ENCODE measurements around the gene CELA2A.

CELA2A gene

DNA sequence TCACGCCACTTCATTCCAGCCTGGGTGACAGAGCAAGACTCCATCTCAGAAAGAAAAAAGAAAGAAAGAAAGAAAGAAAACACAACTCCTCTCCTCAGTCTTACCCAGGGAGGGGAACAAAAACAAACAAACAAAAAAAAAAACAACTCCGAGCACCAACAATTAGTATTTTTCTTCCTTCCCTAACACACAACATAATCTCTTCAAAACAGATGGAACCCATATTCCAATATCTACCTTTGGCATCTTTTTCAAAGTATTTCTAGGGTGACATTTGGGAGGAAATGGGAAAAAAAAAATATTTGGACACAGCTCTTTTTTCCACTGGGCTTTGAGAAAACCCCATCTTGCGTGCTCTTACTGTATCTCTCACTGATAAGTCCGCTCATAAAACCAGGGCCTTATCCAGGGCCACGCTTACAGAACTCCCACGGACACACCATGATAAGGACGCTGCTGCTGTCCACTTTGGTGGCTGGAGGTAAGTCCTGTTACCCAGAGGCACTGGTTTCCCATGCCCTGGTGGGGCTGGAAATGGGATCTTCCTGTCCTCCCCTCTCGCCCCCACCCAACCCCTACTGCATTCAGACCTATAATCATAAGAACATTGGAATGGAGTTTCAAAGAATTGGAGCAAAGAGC lies at the start of gene CELA2A:
CELA2A (plus strand) TSS at position 420 of the 642 bp plus-strand sequence; CDS start at position 442, 22 bp downstream.
- DNase-seq (ENCODE audit: low spot score), result no peak

DNA sequence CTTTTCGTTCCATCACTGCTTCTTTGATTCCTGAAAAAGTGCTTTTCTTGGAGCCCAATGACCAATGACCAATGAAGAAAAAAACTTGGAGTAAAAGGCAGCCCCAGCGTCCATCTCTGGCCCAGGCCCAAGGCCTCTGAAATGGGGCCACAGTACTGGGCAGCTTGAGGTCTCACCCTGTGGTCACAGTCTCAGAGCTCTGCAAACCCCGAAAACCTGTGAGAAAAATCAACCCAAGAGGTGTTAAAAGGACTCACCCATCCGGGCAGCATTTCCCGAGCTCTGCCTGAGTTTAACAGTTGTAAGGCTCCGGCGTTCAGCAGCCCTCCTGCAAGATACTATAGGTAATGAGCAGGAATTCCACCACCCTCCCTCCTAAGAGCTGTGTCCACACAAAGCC lies 49.0 kb upstream of the CELA2A start:
- DNase-seq (ENCODE audit: low spot score), result no peak

DNA sequence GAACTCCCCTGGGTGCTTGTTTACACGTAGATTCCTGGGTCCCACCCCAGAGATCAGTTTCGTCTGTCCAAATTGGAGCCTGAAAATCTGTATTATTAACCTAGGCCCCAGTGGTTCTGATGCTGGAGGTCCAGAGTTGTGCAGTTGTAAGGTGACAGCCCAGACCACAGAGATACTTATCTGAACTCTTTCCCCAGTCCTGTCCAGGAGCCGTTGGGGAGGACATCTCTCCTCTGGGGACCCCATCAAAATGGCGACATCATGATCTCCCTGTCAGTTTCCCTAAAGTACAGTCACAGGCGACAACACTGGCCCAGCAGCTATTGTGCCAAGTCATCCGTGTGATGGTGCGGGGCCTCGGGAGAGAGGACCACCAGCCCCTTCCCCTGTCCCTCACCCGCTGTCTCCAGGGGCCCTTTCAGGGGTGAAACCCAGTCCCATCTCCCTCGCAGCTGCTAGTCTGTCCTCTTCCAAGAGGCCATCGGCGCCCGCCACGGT lies 47.6 kb upstream of the CELA2A start:
- no peak for DNase-seq (ENCODE audit: low spot score)

DNA sequence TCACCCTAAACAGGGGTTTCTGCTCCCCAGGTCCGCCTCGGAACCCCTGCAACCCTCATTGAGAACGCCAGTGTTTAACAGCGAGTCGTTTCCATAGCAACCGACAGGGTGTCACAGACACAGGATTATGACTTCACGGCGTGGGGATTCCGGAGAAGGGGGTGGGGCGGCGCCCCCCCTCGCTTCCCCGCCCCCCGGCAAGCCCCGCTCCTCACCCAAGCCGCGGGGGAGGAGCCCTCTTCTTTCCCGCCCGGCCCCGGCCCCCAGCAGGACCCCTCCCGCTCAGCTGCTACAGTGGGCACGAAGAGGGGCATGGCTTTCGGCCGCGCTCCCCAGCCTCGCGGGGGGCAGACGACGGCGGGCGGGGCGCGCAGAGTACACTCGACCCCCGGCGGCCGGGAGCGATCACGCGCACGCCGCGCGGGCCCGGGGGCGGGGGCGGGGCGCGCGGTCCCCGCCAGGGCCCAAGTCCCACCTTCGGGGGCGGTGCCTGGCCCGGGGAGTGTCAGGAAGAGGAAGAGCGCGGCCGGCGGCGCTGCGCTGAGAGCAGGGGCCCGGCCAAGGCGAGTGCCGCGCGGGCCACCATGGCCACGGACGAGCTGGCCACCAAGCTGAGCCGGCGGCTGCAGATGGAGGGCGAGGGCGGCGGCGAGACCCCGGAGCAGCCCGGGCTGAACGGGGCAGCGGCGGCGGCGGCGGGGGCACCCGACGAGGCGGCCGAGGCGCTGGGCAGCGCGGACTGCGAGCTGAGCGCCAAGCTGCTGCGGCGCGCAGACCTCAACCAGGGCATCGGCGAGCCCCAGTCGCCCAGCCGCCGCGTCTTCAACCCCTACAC lies 46.9 kb upstream of the CELA2A start, which contains the start of gene EFHD2:
EFHD2 (plus strand) TSS at position 501 of the 835 bp plus-strand sequence; CDS start at position 585, 84 bp downstream.
- peak; percentile 97 for DNase-seq (ENCODE audit: low spot score)

DNA sequence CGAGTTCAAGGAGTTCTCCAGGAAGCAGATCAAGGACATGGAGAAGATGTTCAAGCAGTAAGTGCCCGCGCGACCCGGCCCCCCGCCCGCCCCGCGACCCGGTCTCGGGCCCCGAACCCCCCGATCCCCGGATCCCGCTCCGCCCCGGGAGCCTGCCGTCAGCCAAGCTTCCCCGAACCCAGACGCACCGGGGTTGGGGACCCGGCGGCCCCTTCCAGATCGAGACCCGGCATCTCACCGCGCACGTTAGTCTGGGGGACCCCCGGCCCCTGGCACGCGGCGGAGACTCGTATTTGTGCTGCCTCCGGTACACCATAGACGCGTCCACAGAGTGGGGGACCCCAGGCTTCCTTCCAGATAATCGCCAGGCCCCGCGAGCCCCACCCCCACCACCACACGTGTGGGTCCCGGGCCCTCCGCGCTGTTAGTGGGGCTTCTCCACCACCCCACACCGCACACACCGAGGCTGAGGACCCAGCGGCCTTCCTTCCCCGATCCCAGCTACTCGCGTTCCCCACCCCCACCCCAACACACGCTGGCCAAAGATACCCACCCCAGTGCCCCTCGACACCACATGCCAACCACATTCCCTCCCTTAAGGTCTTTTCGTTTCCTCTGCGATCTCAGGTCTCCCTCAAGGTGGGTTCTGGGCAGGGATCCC lies 46.2 kb upstream of the CELA2A start:
- peak; percentile 46 for DNase-seq (ENCODE audit: low spot score)

DNA sequence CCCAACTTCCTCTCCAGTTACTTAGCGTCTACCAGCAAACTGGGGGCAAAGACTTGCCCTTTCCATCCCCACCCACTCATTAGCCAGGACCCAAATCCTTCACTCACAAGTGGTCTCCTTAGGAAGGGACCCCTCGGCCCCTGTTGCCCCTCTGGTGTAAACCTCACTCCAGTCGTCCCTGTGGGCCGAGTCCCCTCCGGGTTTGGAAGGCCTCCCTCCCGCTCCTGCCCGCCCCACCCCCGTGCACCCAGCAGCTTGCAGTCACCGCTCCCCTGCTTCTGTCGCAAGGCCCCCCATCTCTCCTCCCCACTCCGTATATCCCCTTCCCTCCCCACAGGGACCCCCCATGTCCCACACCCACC lies 45.7 kb upstream of the CELA2A start:
- DNase-seq (ENCODE audit: low spot score), result no peak

DNA sequence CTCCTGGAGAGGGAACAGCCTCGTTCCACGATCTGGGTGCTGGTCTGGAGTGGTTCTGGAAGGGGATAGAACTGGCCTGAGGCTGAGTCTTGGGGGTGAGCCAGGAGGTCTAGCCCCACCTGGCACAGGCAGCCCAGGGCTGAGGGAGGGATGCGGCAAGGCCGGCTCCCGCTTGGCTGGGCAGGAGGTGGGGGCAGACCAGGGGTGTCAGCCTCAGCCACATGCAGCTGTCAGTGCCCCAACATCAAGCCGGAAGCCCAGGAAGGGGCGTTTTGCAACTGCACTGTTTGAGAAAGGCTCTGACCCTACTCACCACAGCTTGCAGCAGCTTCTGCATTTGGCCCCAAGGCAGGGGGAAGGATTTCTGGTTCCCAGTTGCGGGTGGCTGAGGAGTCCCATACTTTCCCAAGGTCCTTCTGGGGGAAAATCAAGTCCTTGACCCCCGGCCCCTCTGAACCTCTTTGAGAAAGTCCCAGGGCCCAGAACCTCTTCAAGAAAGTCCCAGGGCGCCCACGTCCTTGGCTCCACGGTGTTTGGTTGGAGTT lies 44.9 kb upstream of the CELA2A start:
- no peak for DNase-seq (ENCODE audit: low spot score)

DNA sequence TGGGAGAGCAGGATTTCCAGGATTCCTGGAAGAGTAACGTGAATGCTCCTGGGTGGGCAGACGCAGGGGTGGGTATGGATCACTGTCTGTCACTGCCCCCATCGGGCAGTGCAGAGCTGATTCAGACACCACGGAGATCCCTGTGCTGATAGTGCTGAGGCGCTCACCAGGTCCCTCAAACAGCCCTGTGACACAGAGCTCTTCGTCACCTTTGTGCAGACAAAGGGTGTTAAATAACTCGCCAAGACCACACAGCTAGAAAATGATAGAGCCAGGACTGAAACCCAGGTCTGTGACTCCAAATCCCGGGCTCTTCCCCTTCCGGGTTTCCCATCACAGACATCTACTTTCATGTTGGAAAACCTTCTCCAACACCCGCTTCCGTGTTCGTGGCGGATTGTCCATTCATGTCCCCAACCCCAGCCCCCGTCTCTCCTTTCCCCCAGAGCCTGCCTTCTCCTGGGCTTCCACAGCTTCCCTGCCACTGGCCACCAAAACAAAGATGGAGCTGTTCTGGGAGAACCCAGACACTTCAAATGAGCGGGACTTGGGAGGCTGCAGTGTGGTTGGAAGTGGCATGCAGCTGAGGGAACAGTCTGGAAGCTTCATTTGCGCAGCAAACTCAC lies 44.2 kb upstream of the CELA2A start:
- DNase-seq (ENCODE audit: low spot score), result no peak

DNA sequence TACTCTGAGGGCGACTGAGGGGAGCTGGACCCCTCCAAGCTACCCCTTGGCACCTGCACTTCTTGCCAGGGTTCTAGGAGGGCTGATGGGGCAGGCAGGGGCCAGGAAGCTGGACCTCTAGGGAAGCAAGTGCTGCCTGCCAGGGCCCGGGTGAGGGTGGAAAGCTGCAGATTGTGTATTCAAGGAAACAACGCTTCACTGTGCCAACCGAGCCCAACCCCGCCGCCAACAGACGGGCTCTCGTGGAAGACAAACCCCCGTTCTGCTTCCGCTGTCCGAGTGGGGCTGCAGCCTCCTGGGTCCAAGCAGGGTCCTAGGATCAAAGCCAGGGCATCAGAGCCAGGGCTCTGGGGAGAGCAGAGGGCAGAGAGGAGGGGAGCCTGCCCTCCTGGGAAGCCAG lies 43.7 kb upstream of the CELA2A start:
- no peak for DNase-seq (ENCODE audit: low spot score)

DNA sequence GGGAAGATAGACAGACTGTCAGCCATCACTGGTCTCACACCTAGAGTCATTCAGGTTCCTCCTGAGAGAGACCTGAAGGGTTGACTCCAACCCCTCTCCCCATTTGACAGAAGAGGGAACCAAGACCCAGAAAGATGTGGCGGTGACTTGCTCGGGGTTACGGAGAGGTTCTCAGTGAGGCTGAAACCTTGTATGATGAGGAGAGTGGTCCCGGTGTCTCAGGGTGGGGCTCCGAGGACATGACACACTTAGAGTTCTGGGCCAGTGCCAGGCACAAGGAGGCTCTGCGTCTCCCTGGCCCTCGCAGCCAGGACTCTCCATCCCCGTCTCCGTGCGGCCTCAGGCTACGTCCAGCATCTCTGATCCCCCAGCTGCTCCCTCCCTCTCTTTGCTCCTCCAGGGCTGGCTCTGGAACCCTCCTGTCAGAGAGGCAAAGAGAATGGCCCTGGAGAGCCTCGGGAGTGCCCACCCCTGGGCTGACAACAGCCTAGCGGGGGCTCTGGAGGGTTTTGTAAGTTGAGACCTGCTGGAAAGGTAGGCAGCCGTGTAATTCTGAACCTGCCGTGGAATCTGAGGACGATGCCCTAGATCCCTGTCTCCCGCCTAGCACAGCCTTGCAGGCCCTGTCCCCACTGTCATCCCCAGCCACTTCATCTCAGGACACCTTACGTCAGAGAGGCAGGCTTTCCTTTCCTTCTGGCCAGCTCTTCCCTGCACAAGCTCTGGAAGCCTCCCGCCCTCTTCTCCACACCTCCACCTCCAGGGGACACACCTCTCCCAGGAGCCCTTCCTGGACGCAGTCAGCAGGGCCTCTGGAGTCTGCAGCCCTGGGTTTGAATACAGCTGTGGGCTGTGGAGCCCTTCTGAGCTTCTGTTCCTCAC lies 42.7 kb upstream of the CELA2A start:
- no peak for DNase-seq (ENCODE audit: low spot score)

DNA sequence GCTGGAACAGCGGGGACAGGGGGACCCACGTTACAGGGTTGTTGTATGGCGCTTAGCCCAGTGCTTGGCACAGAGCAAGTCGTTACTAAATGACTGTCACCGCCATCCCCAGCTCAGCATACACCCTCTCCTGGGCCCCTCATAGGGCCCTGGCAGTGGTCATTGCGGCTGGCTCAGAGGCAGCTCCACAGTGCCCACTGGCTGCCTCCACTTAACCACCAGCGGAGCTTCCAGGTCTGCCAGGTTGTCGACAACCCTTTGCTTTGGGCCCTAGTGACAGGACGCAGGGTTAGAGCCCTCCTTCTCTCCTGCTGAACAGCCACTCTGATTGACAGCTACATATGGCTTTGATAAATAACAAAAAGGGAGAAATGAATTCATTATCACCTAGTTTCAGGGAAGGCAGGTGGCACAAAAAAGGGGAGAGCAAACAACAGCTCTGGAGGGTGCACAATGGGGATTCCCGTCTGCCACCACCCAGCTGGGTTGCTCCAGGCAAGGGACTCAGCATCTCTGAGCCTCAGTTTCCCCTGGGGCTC lies 42.0 kb upstream of the CELA2A start:
- DNase-seq (ENCODE audit: low spot score), result no peak

DNA sequence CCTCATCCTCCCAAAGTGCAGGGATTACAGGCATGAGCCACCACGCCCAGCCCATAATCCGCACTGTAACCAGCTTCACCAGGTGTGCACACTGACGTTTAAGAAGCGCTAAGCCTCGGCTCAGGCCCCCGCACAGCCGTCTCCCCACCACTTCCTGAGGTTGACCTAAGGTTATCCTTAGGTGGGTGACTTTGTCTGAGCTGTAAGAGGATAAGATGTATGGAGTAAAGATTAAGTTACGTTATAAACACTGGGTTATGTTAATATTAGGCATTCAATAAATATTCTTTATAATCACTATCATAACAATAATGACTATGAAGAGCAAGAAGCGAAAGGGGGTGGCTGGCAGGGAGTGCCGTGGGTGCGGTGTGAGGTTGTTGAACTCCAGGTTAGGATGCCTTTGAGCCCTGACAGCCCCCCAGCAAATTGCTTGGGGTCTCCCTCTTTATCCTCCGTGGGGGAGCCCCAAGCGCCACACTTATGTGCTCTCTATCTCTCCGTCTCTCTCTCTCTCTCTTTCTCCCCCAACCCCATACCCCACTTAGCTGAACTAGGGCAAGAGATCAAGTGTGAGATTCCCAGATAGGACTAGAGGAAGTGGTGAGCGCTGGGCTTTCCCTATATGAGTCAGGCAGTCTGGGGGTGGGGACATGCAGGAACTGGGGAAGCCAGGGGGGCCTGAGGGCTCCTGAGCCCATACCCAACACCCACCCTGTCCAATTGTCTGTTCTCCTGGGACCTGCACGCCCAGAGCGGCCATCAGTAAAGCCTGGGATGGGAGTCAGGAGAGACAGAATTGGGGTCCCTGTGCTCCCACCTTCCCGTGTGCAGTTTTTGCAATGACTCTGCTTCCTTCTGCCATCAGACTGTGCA lies 39.2 kb upstream of the CELA2A start:
- peak; percentile 58 for DNase-seq (ENCODE audit: low spot score)

DNA sequence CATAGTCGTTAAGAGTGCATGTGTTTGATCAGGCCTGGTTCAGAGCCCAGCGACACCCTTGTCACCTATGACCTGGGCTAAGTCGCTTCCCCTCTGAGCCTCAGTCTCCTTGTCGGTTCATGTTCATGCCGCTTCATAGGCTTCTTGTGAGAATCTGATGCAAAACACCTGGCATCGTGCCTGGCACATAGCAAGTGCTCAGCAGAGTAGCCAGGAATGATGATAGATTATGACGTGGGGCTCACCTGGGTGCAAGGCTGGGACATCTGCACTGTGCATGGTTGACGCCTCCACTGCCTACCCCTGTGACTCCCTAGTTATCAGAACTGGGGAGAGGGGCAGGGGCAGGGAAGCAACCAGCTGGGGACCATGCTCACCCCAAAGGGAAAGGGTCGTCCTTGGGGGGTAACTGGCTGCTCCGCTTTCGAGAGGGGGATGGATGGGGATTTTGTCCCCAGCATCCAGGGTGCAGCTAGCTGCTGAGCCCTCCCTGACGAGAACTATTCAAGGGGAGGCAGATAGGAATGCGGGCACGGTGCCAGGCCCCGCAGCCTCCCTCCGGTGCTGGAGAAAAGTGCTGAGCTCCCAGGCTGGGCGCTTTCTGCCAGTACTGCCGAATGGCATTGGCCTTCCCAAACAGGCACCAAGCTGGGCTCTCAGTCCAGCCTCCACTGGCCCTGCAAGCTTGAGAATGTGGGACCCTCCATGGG lies 37.6 kb upstream of the CELA2A start:
- DNase-seq (ENCODE audit: low spot score), result no peak

DNA sequence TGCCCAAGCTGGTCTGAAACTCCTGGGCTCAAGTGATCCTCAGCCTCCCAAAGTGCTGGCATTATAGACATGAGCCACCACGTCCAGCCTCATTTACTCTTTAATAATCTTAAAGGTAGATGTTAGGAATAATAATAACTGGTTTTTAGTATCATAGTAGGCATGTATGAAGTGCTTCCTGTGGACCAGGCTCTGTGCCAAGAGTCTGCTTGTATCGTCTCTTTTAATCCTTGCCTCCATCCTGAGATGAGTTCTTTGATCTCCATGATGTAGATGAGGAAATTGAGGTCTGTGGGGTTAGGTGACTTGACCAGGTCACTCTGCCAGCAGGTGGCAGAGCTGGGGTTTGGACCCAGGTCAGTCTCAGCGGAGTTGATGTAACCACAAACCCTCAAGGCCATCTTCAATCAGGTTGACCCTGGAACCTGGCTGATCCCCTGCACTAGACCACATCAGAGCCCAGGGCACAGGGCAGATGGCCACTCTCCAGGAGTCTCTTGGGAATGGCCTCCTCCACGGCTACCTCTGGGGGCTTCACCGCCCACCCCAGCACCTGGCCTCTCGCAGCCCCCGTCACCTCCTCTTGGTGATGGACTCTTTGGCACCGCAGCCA lies 35.6 kb upstream of the CELA2A start:
- no peak for DNase-seq (ENCODE audit: low spot score)

DNA sequence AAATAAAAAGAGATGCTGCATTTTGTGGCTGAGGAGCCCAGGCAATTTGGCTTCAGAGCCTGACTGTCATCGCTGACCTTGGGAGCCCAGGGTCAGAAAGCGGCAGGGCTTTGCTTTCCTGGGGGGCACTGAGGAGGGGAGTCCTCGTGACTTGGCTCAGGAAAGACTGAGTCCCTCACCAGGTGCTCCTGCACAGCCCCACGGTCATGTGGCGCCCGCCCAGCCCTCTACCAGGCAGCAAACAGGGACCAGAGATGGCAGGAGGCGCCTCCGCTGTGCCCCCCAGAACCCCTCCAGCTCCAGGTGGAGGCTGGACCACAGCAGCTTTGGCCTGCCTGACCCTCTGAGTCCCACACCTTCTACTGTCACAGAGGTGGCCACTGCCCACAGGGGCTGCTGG lies 33.7 kb upstream of the CELA2A start:
- DNase-seq (ENCODE audit: low spot score), result no peak

DNA sequence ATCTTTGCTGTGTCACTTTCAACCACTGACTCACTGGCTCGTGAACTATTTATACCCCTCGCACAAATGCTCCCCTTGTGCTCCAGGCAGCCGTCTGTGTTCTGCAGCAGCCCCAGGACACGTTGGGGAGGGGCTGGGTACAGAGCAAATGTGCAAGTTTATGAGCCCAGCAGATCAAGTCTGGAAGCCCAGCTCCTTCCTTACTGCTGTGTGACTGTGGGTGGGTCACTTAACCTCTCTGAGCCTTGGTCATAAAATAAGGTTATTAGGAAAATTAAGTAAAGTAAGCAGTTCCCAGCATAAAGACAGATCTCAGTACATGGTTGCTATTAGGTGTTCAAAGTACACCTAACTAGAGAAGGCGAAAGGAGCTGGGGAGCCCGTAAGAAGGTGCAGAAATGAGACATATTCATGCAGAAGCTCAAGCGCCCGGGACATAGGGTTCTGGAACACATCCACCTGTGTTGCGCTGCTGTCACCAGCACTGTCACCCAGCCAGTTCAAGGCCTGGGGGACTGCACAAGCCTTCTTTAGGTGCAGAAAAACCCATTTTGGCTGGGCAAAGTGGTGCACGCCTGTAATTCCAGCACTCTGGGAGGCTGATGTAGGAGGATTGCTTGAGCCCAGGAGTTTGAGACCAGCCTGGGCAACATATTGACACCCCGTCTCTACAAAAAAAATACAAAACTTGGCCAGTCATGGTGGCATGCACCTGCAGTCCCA lies 33.0 kb upstream of the CELA2A start:
- no peak for DNase-seq (ENCODE audit: low spot score)

DNA sequence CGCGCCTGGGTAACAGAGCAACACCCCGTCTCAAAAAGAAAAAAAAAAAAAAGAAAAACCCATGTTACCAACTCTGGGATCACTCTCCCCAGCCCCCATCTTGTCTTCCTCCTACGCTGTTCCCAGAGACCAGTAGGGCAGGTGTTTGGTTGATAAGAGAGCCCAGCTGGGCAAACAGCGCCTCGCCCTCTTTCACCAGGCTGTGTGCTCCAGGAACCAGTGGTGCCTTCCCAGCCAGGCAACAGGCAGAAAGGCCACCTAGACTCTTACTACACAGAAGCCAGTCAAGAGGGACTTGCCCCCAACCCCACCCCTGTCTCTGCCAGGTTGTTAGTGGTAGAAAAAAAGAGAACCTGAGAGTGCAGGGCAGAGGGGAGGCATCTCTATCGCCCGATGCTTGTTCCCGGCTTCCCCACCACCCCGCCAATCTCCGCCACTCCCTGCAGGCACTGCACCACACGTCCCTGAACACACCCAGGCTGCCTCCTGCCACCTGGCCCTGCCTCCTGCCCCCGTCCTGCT lies 32.3 kb upstream of the CELA2A start:
- no peak for DNase-seq (ENCODE audit: low spot score)

DNA sequence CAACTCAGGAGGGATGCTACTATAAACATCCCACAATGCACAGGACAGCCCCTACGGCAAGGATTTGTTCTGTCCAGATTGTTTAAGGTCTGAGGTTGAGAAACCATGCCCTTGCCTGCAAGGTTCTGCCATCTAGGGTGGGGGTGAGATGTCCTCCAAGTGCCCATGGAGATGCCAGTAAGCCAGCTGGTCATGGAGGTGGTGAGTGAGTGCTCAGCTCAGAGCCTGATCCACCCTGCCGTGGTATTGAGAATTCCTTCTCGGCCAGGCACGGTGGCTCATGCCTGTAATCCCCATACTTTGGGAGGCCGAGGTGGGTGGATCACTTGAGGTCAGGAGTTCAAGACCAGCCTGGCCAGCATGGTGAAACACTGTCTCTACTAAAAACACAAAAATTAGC lies 31.6 kb upstream of the CELA2A start:
- DNase-seq (ENCODE audit: low spot score), result no peak

Measured in GM03348 (cell line).